ENCODE results near the gene OFD1. TPM values are rescaled to one million over a fixed set of nuclear protein-coding genes. Genes with fewer than 3 reads are reported as not detected.

The OFD1 gene
- total RNA-seq, 2 donors from 2014 or later: 23.6 to 36.2 TPM

- 85% methylated on average over 4 of the region's 4 CpGs for WGBS
- TF ChIP-seq, protein P1, sequence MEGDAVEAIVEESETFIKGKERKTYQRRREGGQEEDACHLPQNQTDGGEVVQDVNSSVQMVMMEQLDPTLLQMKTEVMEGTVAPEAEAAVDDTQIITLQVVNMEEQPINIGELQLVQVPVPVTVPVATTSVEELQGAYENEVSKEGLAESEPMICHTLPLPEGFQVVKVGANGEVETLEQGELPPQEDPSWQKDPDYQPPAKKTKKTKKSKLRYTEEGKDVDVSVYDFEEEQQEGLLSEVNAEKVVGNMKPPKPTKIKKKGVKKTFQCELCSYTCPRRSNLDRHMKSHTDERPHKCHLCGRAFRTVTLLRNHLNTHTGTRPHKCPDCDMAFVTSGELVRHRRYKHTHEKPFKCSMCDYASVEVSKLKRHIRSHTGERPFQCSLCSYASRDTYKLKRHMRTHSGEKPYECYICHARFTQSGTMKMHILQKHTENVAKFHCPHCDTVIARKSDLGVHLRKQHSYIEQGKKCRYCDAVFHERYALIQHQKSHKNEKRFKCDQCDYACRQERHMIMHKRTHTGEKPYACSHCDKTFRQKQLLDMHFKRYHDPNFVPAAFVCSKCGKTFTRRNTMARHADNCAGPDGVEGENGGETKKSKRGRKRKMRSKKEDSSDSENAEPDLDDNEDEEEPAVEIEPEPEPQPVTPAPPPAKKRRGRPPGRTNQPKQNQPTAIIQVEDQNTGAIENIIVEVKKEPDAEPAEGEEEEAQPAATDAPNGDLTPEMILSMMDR (IDR thresholded peaks at IDR 0.05): no peak
- no peak for TF ChIP-seq POLR2A (IDR thresholded peaks at IDR 0.05)
- TF ChIP-seq POLR2AphosphoS5 (IDR thresholded peaks at IDR 0.05): no peak
- H3K9me3 ChIP-seq: no peaks in the 10 kb centered on the region
- H3K27me3 ChIP-seq (replicated peaks; ENCODE audit: insufficient read depth): no peaks in the 10 kb centered on the region
- intact Hi-C loops (cut with DNase I): no loop called here
- no peak for DNase-seq (ENCODE audit: low spot score)
- H3K27ac ChIP-seq: peak overlapping the region; percentile 14 to 62
- no peak overlapping the region for H3K4me3 ChIP-seq
- H3K36me3 ChIP-seq: no peaks in the 10 kb centered on the region
- no peaks in the 10 kb centered on the region for H3K4me1 ChIP-seq (replicated peaks)
Measured at GRCh38 chrX:13756381-13756780, 21.8 kb downstream of the OFD1 start.

- H3K9me3 ChIP-seq: no peaks in the 10 kb centered on the region
- WGBS: 86% methylated on average over 8 of the region's 8 CpGs
- intact Hi-C loops (cut with DNase I): no loop called here
- peak overlapping the region in 1 of 2 donors; percentile 62 for H3K27ac ChIP-seq
- no peaks in the 10 kb centered on the region for H3K27me3 ChIP-seq (replicated peaks; ENCODE audit: insufficient read depth)
- no peak for TF ChIP-seq POLR2AphosphoS5 (IDR thresholded peaks at IDR 0.05)
- no peak for DNase-seq (ENCODE audit: low spot score)
- H3K36me3 ChIP-seq: no peaks in the 10 kb centered on the region
- no peaks in the 10 kb centered on the region for H3K4me1 ChIP-seq (replicated peaks)
- H3K4me3 ChIP-seq: no peak overlapping the region
Measured at GRCh38 chrX:13759152-13759718, 24.7 kb downstream of the OFD1 start.

- no peaks in the 10 kb centered on the region for H3K4me1 ChIP-seq (replicated peaks)
- no peaks in the 10 kb centered on the region for H3K9me3 ChIP-seq
- H3K27me3 ChIP-seq (replicated peaks; ENCODE audit: insufficient read depth): no peaks in the 10 kb centered on the region
- H3K27ac ChIP-seq: no peak overlapping the region
- WGBS: 76% methylated on average over 8 of the region's 13 CpGs
- H3K4me3 ChIP-seq: no peak overlapping the region
- H3K36me3 ChIP-seq: no peaks in the 10 kb centered on the region
- DNase-seq (ENCODE audit: low spot score): no peak
- no peak for TF ChIP-seq POLR2AphosphoS5 (IDR thresholded peaks at IDR 0.05)
- no peak for TF ChIP-seq POLR2A (IDR thresholded peaks at IDR 0.05)
- TF ChIP-seq, protein P1 (IDR thresholded peaks at IDR 0.05): no peak
- intact Hi-C loops (cut with DNase I): no loop called here
Measured at GRCh38 chrX:13760426-13760825, 25.9 kb downstream of the OFD1 start.

DNA sequence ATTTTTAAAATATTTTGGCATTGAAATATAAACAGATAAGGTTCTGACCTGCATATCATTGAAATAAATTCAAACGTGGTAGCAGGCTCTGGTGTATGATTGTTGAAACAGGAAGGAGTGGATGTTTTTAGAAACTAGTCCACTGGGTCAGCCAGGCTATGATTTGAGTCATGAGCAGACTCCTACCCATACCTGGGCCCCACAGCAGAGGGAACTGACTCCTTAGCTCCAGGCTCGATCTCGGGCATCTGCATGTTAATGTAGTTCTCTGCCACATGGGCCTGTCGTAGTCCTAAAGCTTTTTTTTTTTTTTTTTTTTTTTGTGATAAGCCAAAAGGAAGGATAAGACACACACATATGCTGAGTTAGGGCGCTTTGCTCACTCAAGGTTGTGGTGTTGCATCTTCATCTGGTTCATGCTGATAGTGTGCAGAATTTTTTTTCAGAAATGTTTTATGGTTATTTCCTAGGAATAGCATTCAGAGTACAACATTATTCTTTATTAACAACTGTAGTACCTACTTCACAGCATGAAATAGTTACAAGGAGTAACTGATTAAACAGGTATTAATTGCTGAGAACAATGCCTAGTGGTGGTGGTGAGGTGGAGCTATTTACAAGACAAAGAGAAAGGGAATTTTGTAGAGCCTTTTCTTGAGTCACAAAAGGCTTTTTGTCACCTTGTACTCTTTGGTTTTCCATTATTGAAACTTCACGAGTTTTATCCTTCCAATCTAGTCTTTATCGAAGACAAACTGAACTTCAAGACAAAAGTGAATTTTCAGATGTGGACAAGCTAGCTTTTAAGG is 27.3 kb downstream of the OFD1 start:
- intact Hi-C loops (cut with DNase I): no loop called here
- Histone ChIP-seq H3K9me3 (no peaks in the 10 kb centered on the region), H3K4me1 (replicated peaks) (no peaks in the 10 kb centered on the region), H3K36me3 (no peaks in the 10 kb centered on the region), H3K27ac (peak overlapping the region in 1 of 2 donors; percentile 74), H3K4me3 (no peak overlapping the region), H3K27me3 (replicated peaks; ENCODE audit: insufficient read depth) (no peaks in the 10 kb centered on the region)
- 48% methylated on average over 7 of the region's 7 CpGs for WGBS
- DNase-seq (ENCODE audit: low spot score): no peak
- no peak for TF ChIP-seq POLR2AphosphoS5 (IDR thresholded peaks at IDR 0.05)
- no peak for TF ChIP-seq POLR2A (IDR thresholded peaks at IDR 0.05)
- TF ChIP-seq, protein P1 (IDR thresholded peaks at IDR 0.05): no peak

DNA sequence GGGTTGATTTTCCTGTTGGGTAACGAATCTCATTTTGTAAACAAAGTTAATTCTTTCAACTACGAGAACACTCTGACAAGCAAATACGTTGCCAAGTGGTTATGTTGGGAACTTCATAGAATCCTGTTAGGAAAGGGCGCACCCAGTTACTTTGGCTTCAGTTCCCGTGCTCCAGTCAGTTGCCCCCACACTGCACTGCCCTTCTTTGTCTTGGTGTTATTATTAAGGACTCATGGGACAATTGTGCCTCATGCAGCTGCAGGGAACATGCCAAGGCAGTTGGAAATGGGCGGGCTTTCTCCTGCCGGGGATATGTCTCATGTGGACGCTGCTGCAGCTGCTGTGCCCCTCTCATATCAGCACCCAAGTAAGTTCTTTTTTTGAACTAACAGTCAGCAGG is 28.9 kb downstream of the OFD1 start:
- Histone ChIP-seq H3K36me3 (no peaks in the 10 kb centered on the region), H3K4me1 (replicated peaks) (no peaks in the 10 kb centered on the region)
- peak; percentile 55 for DNase-seq (ENCODE audit: low spot score)

More for the DNA sequence above, 28.9 kb downstream of the OFD1 start:
- intact Hi-C loops (cut with DNase I): no loop called here
- Histone ChIP-seq H3K9me3 (no peaks in the 10 kb centered on the region), H3K4me3 (peak overlapping the region in 1 of 2 donors; percentile 2), H3K27me3 (replicated peaks; ENCODE audit: insufficient read depth) (no peaks in the 10 kb centered on the region), H3K27ac (peak overlapping the region; percentile 60 to 74)
- TF ChIP-seq, protein P1 (IDR thresholded peaks at IDR 0.05): peak in 1 of 4 experiments; percentile 43
- TF ChIP-seq POLR2AphosphoS5 (IDR thresholded peaks at IDR 0.05) (peak; percentile 76), POLR2A (IDR thresholded peaks at IDR 0.05) (no peak)
- WGBS: 12% methylated on average over 8 of the region's 8 CpGs

Measured in prostate gland (tissue), 2 donors.